ENCODE results near the gene WEE2. TPM values are rescaled to one million over a fixed set of nuclear protein-coding genes. Genes with fewer than 3 reads are reported as not detected.

The WEE2 gene
- total RNA-seq, 6 experiments from 2014 or later, result not detected

GRCh38 chr7:141671705-141672496 is 36.3 kb upstream of the WEE2 start:
- intact Hi-C loops (cut with DNase I), result no loop called here
- DNase-seq (no peak), ATAC-seq (peak in 3 of 4 donors; percentile 23 to 58 (median 33))
- WGBS (ENCODE audit: insufficient coverage, low coverage, low lambda C conversion rate, missing lambda C conversion rate), result 97% methylated on average over 6 of the region's 7 CpGs
- peaks cover 0 to 4% (median 0%) of the 10 kb centered on the region in 4 donors for H3K36me3 ChIP-seq
- TF ChIP-seq CTCF (IDR thresholded peaks at IDR 0.05), result no peak
- TF ChIP-seq POLR2A (IDR thresholded peaks at IDR 0.05), result no peak
- no peak overlapping the region for H3K27ac ChIP-seq
- no peaks in the 10 kb centered on the region for H3K4me1 ChIP-seq
- H3K4me3 ChIP-seq, result no peak overlapping the region
- no peaks in the 10 kb centered on the region for H3K27me3 ChIP-seq
- H3K9me3 ChIP-seq, result no peaks in the 10 kb centered on the region

- H3K27ac ChIP-seq, result no peak overlapping the region
- no peak overlapping the region for H3K4me3 ChIP-seq
- no peaks in the 10 kb centered on the region for H3K27me3 ChIP-seq
- intact Hi-C loops (cut with DNase I), result no loop called here
- TF ChIP-seq POLR2A (IDR thresholded peaks at IDR 0.05), result no peak
- no peak for TF ChIP-seq CTCF (IDR thresholded peaks at IDR 0.05)
- ATAC-seq (no peak), DNase-seq (no peak)
- peaks cover 0 to 4% (median 0%) of the 10 kb centered on the region in 4 donors for H3K36me3 ChIP-seq
- no peaks in the 10 kb centered on the region for H3K9me3 ChIP-seq
- H3K4me1 ChIP-seq, result no peaks in the 10 kb centered on the region
- 87% methylated on average over 3 of the region's 3 CpGs for WGBS (ENCODE audit: insufficient coverage, low coverage, low lambda C conversion rate, missing lambda C conversion rate)
Measured at GRCh38 chr7:141673346-141673745, 34.8 kb upstream of the WEE2 start.

GRCh38 chr7:141674171-141674671 is 33.9 kb upstream of the WEE2 start:
- Histone ChIP-seq H3K36me3 (peaks cover 0 to 4% (median 0%) of the 10 kb centered on the region in 4 donors), H3K27ac (no peak overlapping the region), H3K27me3 (no peaks in the 10 kb centered on the region), H3K4me1 (no peaks in the 10 kb centered on the region), H3K4me3 (no peak overlapping the region), H3K9me3 (no peaks in the 10 kb centered on the region)
- WGBS (ENCODE audit: insufficient coverage, low coverage, low lambda C conversion rate, missing lambda C conversion rate), result 79% methylated on average over 5 of the region's 5 CpGs
- peak; percentile 36 to 58 (median 50) for ATAC-seq
- no peak for DNase-seq
- TF ChIP-seq CTCF (IDR thresholded peaks at IDR 0.05) (no peak), POLR2A (IDR thresholded peaks at IDR 0.05) (no peak)
- intact Hi-C loops (cut with DNase I), result no loop called here

- WGBS (ENCODE audit: insufficient coverage, low coverage, low lambda C conversion rate, missing lambda C conversion rate), result 76% methylated on average over 3 of the region's 4 CpGs
- TF ChIP-seq CTCF (IDR thresholded peaks at IDR 0.05) (peak; percentile 17 to 41 (median 36)), POLR2A (IDR thresholded peaks at IDR 0.05) (no peak)
- Histone ChIP-seq H3K27me3 (no peaks in the 10 kb centered on the region), H3K4me3 (no peak overlapping the region), H3K36me3 (peaks cover 0 to 4% (median 0%) of the 10 kb centered on the region in 4 donors), H3K27ac (no peak overlapping the region), H3K4me1 (no peaks in the 10 kb centered on the region), H3K9me3 (no peaks in the 10 kb centered on the region)
- intact Hi-C loops (cut with DNase I), result no loop called here
- no peak for DNase-seq
- ATAC-seq, result peak; percentile 62 to 73 (median 72)
Measured at GRCh38 chr7:141674702-141675101, 33.5 kb upstream of the WEE2 start.
